H1 (cell line): ENCODE measurements around the gene MKI67. TPM values are rescaled to one million over a fixed set of nuclear protein-coding genes. Genes with fewer than 3 reads are reported as not detected.

Experiments used
- CBX8 ChIP-seq: fragments of 300-800, 300-1000 bp; sonication (generic); IDR thresholded peaks from 2 replicates; pipeline ENCODE4 v1.7.1; 2016; ENCODE audit warnings: low read depth, low read length, borderline replicate concordance
- CHD7 ChIP-seq: fragments of 300-600 bp; sonication (generic); IDR thresholded peaks from 2 replicates; pipeline ENCODE4 v1.7.1; 2012; ENCODE audit warnings: low read length, moderate library complexity, mild to moderate bottlenecking, inconsistent platforms; ENCODE audit not compliant: insufficient replicate concordance
- CTCF ChIP-seq, 3 experiments: IDR thresholded peaks; 1 replicate in 2 of 3; 2 replicates in 1 of 3; pipeline versions ENCODE4 v1.5.1 to v1.6.1; 2011; ENCODE audit warnings: low read length in 3 of 3, mild to moderate bottlenecking in 3 of 3, inconsistent platforms in 2 of 3, low read depth in 1 of 3, moderate library complexity in 1 of 3; ENCODE audit not compliant: insufficient read depth in 1 of 3; ENCODE audit errors: control extremely low read depth in 1 of 3
- KDM5A ChIP-seq: fragments of 200-600 bp; IDR thresholded peaks from 2 replicates; pipeline ENCODE4 v1.7.1; 2012; ENCODE audit warnings: mild to moderate bottlenecking, low read length, inconsistent platforms, mixed read lengths
- SIRT6 ChIP-seq: IDR thresholded peaks from one replicate; pipeline ENCODE4 v1.7.1; 2012; ENCODE audit warnings: low read length, inconsistent platforms
- SP1 ChIP-seq: IDR thresholded peaks from 2 replicates; pipeline ENCODE4 v1.6.1; 2011; ENCODE audit warnings: low read depth, low read length
- SRF ChIP-seq: IDR thresholded peaks from 2 replicates; pipeline ENCODE4 v1.6.1; 2011; ENCODE audit warnings: mild to moderate bottlenecking, low read depth, low read length, moderate library complexity
- USF2 ChIP-seq: IDR thresholded peaks from 2 replicates; pipeline ENCODE4 v1.6.1; 2011; ENCODE audit warnings: low read length, improper control_type of control experiment
- polyA plus RNA-seq, 7 experiments: library from polyadenylated mRNA; depleted of rRNA in 3 of 7; stranded (reverse) in 5 of 7; unstranded in 2 of 7; fragments of >200 nt in 5 of 7; fragments of 200-250 nt in 2 of 7; gene quantifications; 1 replicate in 5 of 7; 2 replicates in 1 of 7; 4 replicates in 1 of 7; pipeline versions ENCODE4 v1.2.1 to v1.2.3, GENCODE V29; 2011 to 2013; ENCODE audit warnings: missing spikeins in 2 of 7, mixed read lengths in 2 of 7
- total RNA-seq: library from RNA; stranded (reverse); fragmentation: NEBNext Ultra II Directional; extraction: Animal tissue kit (Norgen Biotek cat#: 25700); gene quantifications from 2 replicates; pipeline ENCODE4 v1.2.1, GENCODE V29; 2021

Gene MKI67
- total and polyA plus RNA-seq, 2 of the 8 experiments (the other 6 are each of a cell fraction or from before 2014, with no cell fraction given): 15.8 to 85.1 TPM

GRCh38 chr10:128059982-128060293 lies 66.3 kb downstream of the MKI67 start (continued):
- TF ChIP-seq CHD7: no peak
- no peak for TF ChIP-seq USF2
- no peak for TF ChIP-seq SP1
- no peak for TF ChIP-seq SRF
- no peak for TF ChIP-seq CTCF (IDR thresholded peaks at IDR 0.05; ENCODE audit: control extremely low read depth in 1 of 3, insufficient read depth in 1 of 3, low read depth in 1 of 3, low read length in 3 of 3)
- TF ChIP-seq SIRT6: no peak
- no peak for TF ChIP-seq KDM5A
- TF ChIP-seq CBX8: no peak
